K562 (cell line): ENCODE measurements around the gene ZNF680. TPM values are rescaled to one million over a fixed set of nuclear protein-coding genes. Genes with fewer than 3 reads are reported as not detected.

Source experiments
- BCOR ChIP-seq: fragments of 450-650 bp; IDR thresholded peaks from 2 replicates; pipeline ENCODE4 v1.6.1; 2016
- CHD4 ChIP-seq: fragments of 200-600 bp; sonication (generic); IDR thresholded peaks from 3 replicates; pipeline ENCODE4 v1.6.1; 2012; ENCODE audit warnings: low read depth, mild to moderate bottlenecking, mixed read lengths, low read length, inconsistent platforms; ENCODE audit not compliant: insufficient read depth, insufficient replicate concordance, poor library complexity, severe bottlenecking
- FOXA3 ChIP-seq, 2 experiments: fragments of 450-650 bp in 1 of 2; sonication (generic) in 1 of 2; formaldehyde crosslinking; IDR thresholded peaks in 1 of 2; conservative IDR thresholded peaks in 1 of 2; 2 replicates each; pipeline versions ENCODE4 v1.4.0 to v1.8.0; 2020 to 2022; ENCODE audit warnings: mild to moderate bottlenecking in 2 of 2, missing genetic modification reagents in 1 of 2
- GATA2 ChIP-seq: sonication (generic); formaldehyde crosslinking; IDR thresholded peaks from 2 replicates; pipeline ENCODE4 v1.4.0; 2020; ENCODE audit warnings: mild to moderate bottlenecking, missing genetic modification reagents
- L3MBTL2 ChIP-seq: fragments of 450-650 bp; IDR thresholded peaks from 2 replicates; pipeline ENCODE4 v1.6.1; 2016; ENCODE audit warnings: mild to moderate bottlenecking, moderate library complexity
- NFIC ChIP-seq: fragments of 450-650 bp; IDR thresholded peaks from 2 replicates; pipeline ENCODE4 v1.6.1; 2017; ENCODE audit warnings: mild to moderate bottlenecking, inconsistent platforms
- PHF20 ChIP-seq: fragments of 450-650 bp; IDR thresholded peaks from 2 replicates; pipeline ENCODE4 v1.6.1; 2018; ENCODE audit not compliant: partially characterized antibody
- SIRT6 ChIP-seq: IDR thresholded peaks from one replicate; pipeline ENCODE4 v1.6.1; 2012; ENCODE audit warnings: low read depth, mild to moderate bottlenecking, control low read depth, inconsistent platforms, low read length, moderate library complexity
- SOX6 ChIP-seq: fragments of 450-650 bp; IDR thresholded peaks from 2 replicates; pipeline ENCODE4 v1.6.1; 2014; ENCODE audit warnings: mild to moderate bottlenecking
- TAL1 ChIP-seq: fragments of 450-650 bp; IDR thresholded peaks from 2 replicates; pipeline ENCODE4 v1.6.1; 2016; ENCODE audit warnings: mild to moderate bottlenecking
- TEAD2 ChIP-seq: fragments of 450-650 bp; IDR thresholded peaks from 2 replicates; pipeline ENCODE4 v1.6.1; 2016; ENCODE audit warnings: missing genetic modification characterization, control low read depth, missing compliant biosample characterization
- ZKSCAN1 ChIP-seq: fragments of 150-350 bp; IDR thresholded peaks from 2 replicates; pipeline ENCODE4 v1.6.1; 2016; ENCODE audit warnings: low read depth, low read length
- ZNF175 ChIP-seq: fragments of 200-800 bp; sonication (Bioruptor generic); IDR thresholded peaks from 2 replicates; pipeline ENCODE4 v1.6.1; 2016; ENCODE audit warnings: low read depth, mild to moderate bottlenecking, missing genetic modification characterization, missing compliant biosample characterization
- ZNF184 ChIP-seq: sonication (generic); formaldehyde crosslinking; IDR thresholded peaks from 2 replicates; pipeline ENCODE4 v1.5.0; 2020; ENCODE audit warnings: missing genetic modification reagents
- ZNF384 ChIP-seq: IDR thresholded peaks from 2 replicates; pipeline ENCODE4 v1.6.1; 2012; ENCODE audit warnings: low read depth, low read length, improper control_type of control experiment
- ZNF408 ChIP-seq: fragments of 250-450 bp; sonication (Bioruptor Pico); IDR thresholded peaks from 2 replicates; pipeline ENCODE4 v1.4.0; 2020; ENCODE audit warnings: low read depth, mild to moderate bottlenecking, moderate library complexity
- ZNF644 ChIP-seq: fragments of 200-800 bp; sonication (Bioruptor generic); IDR thresholded peaks from 2 replicates; pipeline ENCODE4 v1.6.1; 2016; ENCODE audit warnings: low read depth, missing genetic modification characterization, missing compliant biosample characterization
- polyA plus RNA-seq, 8 experiments: library from polyadenylated mRNA; depleted of rRNA in 4 of 8; stranded (reverse) in 5 of 8; unstranded in 3 of 8; fragments of >200 nt; fragmentation: Nextera tagmentation in 2 of 8; fragmentation: Illumina TruSeq in 1 of 8; extraction: Ambion mirVana in 2 of 8; extraction: Trizol in 1 of 8; gene quantifications; 2 replicates each; pipeline versions ENCODE4 v1.2.1 to v1.2.3, GENCODE V29; 2011 to 2014; ENCODE audit warnings: inconsistent platforms in 1 of 8, missing spikeins in 1 of 8
- total RNA-seq, 7 experiments: library from RNA; depleted of rRNA in 6 of 7; stranded (reverse); fragments of >200 nt in 6 of 7; fragmentation: Illumina TruSeq in 2 of 7; extraction: Trizol in 2 of 7; gene quantifications; 2 replicates each; pipeline versions ENCODE4 v1.2.1 to v1.2.3, GENCODE V29; 2011 to 2021; ENCODE audit warnings: low replicate concordance in 1 of 7
- TF ChIP-seq, protein P1 (sequence below), 2 experiments: fragments of 450-650 bp; IDR thresholded peaks; 2 replicates each; pipeline ENCODE4 v1.6.1; 2016
- TF ChIP-seq, protein P2 (sequence below): sonication (generic); formaldehyde crosslinking; IDR thresholded peaks from 2 replicates; pipeline ENCODE4 v1.4.0; 2020; ENCODE audit warnings: mild to moderate bottlenecking, missing genetic modification reagents
- TF ChIP-seq, protein P3 (sequence below): fragments of 450-650 bp; IDR thresholded peaks from 2 replicates; pipeline ENCODE4 v1.6.1; 2016; ENCODE audit warnings: low read depth, mild to moderate bottlenecking, moderate library complexity
- TF ChIP-seq, protein P4 (sequence below): fragments of 450-650 bp; formaldehyde crosslinking; IDR thresholded peaks from 2 replicates; pipeline ENCODE4 v1.4.0; 2022; ENCODE audit warnings: missing genetic modification characterization
- TF ChIP-seq, protein P5 (sequence below), 2 experiments: fragments of 450-650 bp in 1 of 2; sonication (generic) in 1 of 2; formaldehyde crosslinking; conservative IDR thresholded peaks; 2 replicates each; pipeline versions ENCODE4 v1.4.0 to v1.8.1; 2020 to 2022; ENCODE audit warnings: mild to moderate bottlenecking in 1 of 2, missing genetic modification reagents in 1 of 2

Gene ZNF680
- total and polyA plus RNA-seq, 9 of the 15 experiments (the other 6 are each of a cell fraction or from before 2014, with no cell fraction given), result 7.0 to 25.0 (median 12.0) TPM

GRCh38 chr7:64581926-64582894 lies 19.3 kb upstream of the ZNF680 start (continued):
- TF ChIP-seq, protein P1, sequence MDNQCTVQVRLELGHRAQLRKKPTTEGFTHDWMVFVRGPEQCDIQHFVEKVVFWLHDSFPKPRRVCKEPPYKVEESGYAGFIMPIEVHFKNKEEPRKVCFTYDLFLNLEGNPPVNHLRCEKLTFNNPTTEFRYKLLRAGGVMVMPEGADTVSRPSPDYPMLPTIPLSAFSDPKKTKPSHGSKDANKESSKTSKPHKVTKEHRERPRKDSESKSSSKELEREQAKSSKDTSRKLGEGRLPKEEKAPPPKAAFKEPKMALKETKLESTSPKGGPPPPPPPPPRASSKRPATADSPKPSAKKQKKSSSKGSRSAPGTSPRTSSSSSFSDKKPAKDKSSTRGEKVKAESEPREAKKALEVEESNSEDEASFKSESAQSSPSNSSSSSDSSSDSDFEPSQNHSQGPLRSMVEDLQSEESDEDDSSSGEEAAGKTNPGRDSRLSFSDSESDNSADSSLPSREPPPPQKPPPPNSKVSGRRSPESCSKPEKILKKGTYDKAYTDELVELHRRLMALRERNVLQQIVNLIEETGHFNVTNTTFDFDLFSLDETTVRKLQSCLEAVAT (IDR thresholded peaks at IDR 0.05), result peak in 1 of 2 experiments; percentile 48; a peak in 1 of 4 replicates
- no peak for TF ChIP-seq ZNF175 (CRISPR knock-in tag)
- TF ChIP-seq, protein P2, sequence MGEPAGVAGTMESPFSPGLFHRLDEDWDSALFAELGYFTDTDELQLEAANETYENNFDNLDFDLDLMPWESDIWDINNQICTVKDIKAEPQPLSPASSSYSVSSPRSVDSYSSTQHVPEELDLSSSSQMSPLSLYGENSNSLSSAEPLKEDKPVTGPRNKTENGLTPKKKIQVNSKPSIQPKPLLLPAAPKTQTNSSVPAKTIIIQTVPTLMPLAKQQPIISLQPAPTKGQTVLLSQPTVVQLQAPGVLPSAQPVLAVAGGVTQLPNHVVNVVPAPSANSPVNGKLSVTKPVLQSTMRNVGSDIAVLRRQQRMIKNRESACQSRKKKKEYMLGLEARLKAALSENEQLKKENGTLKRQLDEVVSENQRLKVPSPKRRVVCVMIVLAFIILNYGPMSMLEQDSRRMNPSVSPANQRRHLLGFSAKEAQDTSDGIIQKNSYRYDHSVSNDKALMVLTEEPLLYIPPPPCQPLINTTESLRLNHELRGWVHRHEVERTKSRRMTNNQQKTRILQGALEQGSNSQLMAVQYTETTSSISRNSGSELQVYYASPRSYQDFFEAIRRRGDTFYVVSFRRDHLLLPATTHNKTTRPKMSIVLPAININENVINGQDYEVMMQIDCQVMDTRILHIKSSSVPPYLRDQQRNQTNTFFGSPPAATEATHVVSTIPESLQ (CRISPR knock-in tag), result no peak
- no peak for TF ChIP-seq ZKSCAN1
- TF ChIP-seq BCOR, result no peak
- no peak for TF ChIP-seq FOXA3 (CRISPR knock-in tag; conservative IDR thresholded peaks at IDR 0.05 in 1 of 2, IDR thresholded peaks at IDR 0.05 in 1 of 2)
- TF ChIP-seq, protein P3, sequence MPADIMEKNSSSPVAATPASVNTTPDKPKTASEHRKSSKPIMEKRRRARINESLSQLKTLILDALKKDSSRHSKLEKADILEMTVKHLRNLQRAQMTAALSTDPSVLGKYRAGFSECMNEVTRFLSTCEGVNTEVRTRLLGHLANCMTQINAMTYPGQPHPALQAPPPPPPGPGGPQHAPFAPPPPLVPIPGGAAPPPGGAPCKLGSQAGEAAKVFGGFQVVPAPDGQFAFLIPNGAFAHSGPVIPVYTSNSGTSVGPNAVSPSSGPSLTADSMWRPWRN, result peak; percentile 39; the same call in 1 of the 2 replicates
- TF ChIP-seq ZNF184 (CRISPR knock-in tag), result no peak
- TF ChIP-seq CHD4, result no peak
- no peak for TF ChIP-seq ZNF384
- TF ChIP-seq, protein P4, sequence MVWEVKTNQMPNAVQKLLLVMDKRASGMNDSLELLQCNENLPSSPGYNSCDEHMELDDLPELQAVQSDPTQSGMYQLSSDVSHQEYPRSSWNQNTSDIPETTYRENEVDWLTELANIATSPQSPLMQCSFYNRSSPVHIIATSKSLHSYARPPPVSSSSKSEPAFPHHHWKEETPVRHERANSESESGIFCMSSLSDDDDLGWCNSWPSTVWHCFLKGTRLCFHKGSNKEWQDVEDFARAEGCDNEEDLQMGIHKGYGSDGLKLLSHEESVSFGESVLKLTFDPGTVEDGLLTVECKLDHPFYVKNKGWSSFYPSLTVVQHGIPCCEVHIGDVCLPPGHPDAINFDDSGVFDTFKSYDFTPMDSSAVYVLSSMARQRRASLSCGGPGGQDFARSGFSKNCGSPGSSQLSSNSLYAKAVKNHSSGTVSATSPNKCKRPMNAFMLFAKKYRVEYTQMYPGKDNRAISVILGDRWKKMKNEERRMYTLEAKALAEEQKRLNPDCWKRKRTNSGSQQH (CRISPR knock-in tag), result no peak
- no peak for TF ChIP-seq L3MBTL2
- TF ChIP-seq SIRT6, result no peak
- peak; percentile 41; the same call in 1 of the 2 replicates for TF ChIP-seq TAL1
- TF ChIP-seq TEAD2, result no peak
- TF ChIP-seq PHF20, result no peak
- no peak for TF ChIP-seq ZNF408
- TF ChIP-seq, protein P5, sequence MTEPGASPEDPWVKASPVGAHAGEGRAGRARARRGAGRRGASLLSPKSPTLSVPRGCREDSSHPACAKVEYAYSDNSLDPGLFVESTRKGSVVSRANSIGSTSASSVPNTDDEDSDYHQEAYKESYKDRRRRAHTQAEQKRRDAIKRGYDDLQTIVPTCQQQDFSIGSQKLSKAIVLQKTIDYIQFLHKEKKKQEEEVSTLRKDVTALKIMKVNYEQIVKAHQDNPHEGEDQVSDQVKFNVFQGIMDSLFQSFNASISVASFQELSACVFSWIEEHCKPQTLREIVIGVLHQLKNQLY (CRISPR knock-in tag; conservative IDR thresholded peaks at IDR 0.05), result no peak
- TF ChIP-seq NFIC, result peak; percentile 39; the same call in 1 of the 2 replicates
- TF ChIP-seq GATA2 (CRISPR knock-in tag), result 0 out of 2 replicates have a peak, but pooled peaks have one; percentile 19
- TF ChIP-seq SOX6, result no peak
- TF ChIP-seq ZNF644, result no peak
